Endothelial cell of hepatic sinusoid (primary cell): ENCODE measurements around the gene B3GALT5.
"Not testable (repeated sequence)": the region's sequence is repeated elsewhere in the genome, so short reads cannot be mapped to it uniquely, and the experiment has no call there.

ENCODE experiments used
- in situ Hi-C: cut with HindIII; loops from 2 replicates; pipeline ENCODE4 v1.10.0; 2017; ENCODE audit warnings: low sequenced_read_pairs

B3GALT5 gene, protein sequence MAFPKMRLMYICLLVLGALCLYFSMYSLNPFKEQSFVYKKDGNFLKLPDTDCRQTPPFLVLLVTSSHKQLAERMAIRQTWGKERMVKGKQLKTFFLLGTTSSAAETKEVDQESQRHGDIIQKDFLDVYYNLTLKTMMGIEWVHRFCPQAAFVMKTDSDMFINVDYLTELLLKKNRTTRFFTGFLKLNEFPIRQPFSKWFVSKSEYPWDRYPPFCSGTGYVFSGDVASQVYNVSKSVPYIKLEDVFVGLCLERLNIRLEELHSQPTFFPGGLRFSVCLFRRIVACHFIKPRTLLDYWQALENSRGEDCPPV

DNA sequence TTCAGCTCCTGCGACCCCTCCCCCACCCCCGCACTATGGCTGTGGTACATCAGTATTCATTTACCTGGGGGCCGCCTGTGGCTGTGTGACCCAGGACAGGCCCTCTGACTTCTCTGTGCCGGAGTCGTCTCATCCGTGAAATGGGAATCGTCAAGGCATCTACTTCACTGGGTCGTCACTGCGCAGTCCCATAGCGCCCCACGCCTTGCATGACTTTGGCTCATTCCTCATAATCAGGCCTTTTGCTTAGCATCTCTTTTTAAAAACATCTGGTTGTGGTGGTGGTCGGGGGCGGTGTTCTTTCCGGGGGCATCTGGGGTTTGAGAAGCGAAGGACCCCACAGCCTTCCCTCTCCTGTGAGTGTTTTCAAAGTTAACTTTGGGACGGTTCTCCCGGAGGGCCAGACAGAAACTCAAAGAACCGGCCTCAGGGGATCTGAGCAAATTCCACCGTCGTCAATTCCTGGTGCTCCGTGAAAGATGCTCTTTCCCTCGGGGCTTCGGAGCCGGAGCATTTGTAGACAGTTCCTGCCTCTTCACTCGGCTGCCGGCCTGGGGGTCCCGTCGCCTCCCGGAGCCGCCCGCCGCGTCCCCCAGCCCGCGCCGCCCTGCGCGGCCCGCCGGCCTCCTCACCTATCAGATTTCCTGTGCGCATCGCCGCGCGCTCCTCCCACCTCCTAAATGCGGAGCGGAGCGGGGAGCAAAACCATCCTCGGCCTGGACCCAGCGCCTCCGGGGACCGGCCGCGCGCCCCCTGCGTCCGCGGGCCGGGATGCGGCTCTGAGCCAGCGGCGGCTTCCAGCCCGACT is at the start of gene B3GALT5:
TSS of gene B3GALT5 (plus strand) at position 708 of the 808 bp plus-strand sequence. CDS start 47,620 bp downstream, outside the sequence.
- in situ Hi-C loops, result no loop called here

DNA sequence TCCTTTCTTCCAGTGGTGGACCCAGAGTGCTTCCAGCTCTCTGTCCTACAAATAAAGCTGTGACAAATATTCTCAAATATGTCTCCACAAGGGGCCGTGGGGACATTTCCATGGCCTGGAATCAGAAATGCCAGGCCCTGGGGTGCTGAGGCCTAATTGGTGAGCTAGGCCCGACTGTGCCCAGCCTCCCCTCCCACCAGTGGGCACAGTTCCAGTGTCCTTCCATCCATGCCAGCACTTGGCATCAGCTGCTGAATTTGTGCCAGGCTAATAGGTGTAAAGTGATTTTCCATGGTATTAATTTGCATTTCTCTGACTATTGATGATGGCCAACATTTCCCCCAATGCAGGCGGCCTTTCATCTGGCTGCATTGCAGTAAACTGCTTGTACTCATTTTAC is 48.5 kb upstream of the B3GALT5 start:
- in situ Hi-C loops, result no loop called here

DNA sequence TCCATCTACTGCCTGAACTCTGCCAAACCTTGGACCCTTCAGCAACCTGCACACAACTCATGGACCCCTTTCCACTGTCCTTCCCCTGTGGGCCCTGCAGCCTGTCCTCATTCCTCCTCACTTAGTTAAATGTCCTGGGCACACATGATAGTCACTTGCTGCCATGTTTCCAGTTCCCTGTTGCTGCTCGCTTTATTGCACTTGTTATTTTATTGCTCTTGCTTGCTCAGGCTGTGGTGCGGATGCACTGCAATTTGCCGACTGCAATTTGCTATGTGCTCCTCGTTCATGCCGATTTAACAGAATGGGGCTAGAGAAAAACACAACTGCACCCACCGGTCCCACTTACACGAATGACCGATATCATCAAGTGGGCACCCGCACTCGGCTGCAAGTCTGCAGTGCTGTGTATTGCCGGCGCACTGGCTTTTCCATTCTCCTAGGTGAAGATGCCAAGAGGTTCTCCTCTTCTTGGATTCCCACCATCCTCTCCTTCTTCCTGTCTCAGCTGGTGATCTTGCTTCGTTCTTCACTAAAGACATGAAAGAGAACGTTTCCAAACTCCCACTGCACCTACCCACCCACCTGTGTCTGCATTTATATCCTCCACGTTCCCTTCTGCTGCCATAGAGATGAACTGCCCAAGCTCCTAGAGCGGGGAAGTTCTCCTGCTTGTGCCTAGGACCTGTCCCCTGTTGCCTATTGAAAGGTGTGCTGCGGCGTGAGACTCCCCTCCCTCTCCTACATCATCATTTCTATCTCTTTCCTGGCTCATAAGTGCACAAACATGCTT is 45.4 kb upstream of the B3GALT5 start:
- in situ Hi-C loops, result no loop called here

DNA sequence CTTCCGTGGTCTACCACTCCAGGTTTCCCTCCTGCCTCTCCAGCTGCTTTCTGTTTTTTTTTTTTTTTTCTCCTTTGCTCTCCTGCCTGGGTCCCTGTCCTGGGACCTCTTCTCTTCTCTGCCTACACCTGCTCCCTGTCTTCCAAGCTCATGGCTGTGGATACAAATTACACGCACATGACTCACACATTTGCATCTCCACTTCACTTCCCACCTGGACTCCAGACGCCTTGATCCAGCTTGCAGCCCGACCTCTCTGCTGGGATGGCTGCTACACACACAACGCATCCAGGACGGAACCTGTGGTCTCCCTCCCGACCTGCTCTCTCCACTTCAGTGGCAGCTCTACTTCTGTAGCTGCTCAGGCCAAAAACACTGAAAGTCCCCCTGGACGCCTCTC is 44.4 kb upstream of the B3GALT5 start:
- in situ Hi-C loops, result no loop called here

DNA sequence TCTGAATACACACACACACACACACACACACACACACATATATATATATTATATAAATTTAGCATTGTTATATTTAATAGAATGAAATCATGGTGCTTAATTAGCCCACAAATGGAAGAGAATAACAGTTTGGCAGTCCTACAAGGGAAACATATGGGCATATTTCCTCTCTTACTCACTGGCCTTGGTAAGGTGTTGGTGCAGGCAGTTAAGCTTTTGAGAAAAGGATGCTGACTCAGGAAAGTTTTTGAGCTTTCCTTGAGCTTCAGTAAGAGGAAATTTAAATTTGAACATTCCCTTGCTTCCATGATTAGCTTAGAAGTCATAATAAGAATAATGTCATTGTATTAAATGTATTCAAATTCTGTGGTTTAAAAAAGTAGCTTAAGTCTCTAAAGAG is 37.0 kb upstream of the B3GALT5 start:
- in situ Hi-C loops, result no loop called here

DNA sequence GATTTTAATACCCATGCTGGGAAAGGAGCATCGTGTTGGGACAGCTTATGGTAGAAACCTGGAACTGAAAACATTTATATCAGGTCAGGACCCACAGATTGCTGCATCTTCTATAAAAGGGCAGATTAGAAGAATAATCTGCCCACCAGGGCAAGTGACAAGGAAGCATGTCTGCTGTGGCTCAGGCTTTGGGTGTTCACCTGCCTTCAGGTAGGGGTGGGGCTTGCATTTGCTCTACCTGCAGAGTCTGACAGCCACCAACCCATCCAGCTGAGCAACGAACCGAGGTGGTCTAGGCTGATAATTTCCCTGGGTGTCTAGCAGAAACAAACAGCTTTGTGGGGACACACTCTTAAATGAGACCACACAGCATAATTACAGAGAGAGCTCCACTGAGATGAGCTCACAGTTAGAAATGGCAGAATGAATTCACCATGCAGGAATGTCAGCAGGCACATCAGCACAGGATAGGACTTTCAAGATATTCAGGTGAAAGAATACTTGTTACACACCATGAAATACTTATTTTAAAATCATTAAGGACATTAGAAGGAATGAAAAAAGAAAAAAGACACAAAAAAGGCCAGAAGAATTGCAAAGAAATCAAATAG is 36.1 kb upstream of the B3GALT5 start:
- in situ Hi-C loops, result no loop called here

DNA sequence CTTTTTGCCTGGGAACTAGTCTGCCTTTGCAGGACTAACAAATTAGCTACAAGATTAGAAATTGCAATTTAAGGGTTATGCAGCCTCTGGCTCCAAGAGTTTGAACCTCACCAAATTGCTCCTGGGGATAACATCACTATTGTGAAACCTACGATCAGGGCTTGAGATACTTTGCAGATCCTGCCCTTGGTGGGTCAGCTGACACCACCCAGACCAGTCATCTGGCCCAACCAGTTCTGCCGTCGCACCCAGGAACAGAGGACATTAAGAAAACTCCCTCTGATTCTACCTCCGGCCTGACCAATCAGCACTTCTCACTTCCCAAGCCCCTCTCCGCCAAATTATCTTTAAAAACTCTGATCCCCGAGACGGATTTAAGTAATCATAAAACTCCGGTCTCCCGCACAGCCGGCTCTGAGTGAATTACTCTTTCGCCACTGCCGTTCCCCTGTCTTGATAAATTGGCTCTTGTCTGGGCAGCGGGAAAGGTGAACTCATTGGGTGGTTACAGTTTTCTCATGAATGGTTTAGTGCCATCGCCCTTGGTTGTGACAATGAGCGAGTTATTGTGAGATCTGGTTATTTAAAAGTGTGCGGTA is 32.9 kb upstream of the B3GALT5 start:
- in situ Hi-C loops, result no loop called here

DNA sequence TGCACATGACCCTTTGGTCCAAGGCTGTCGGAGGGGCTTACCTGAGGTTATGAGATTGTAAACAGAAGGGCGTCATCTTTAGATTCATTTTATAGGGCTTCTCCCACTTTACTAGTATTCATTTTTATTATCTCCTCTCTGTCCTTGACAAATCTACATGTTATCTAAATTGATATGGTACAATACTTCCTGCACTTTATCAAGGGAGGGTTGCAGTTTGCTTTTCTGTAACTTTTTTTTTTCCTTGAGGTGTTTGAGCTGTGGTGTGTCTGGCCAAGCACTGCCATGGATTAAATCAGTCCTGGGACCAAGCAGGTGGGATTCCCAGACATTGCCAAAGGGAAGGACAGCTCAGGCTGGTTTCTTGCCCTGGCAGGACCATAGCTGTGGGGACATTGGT is 32.0 kb upstream of the B3GALT5 start:
- in situ Hi-C loops, result no loop called here

DNA sequence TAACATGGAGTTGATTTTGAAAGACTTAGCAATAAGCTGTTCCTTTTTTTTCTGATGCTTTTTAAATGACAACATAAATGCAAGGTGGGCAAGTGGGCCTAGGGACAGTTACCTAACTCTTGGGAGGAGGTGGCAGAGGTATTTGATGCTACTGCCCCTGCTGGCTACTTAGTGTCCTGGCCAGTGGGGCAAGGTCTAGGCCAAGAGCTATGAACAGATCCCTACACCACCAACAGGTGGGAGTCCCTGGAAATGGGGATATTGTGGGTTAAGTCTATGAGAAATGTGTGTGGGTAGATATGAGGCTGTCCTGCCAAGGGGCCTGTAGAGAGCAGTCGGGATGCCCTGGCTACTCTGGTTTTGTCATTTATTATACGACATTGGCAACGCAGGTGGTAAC is 31.3 kb upstream of the B3GALT5 start:
- in situ Hi-C loops, result no loop called here

DNA sequence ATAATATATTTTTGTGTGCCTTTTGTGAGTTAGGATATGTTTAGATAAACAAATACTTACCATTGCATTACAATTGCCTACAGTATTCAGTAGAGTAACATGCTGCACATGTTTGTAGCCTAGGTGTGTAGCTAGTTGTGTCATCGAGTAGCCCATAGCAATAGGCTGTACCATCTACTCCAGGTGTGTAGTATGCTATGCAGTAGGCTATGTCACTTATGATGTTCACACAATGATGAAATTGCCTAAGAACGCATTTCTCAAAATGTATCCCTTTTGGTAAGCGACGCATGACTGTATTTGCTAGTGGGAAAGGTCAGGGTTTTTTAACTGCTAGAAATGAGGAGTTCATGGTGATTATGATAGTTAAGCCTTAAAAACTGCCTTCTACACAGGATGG is 30.0 kb upstream of the B3GALT5 start:
- in situ Hi-C loops, result no loop called here

DNA sequence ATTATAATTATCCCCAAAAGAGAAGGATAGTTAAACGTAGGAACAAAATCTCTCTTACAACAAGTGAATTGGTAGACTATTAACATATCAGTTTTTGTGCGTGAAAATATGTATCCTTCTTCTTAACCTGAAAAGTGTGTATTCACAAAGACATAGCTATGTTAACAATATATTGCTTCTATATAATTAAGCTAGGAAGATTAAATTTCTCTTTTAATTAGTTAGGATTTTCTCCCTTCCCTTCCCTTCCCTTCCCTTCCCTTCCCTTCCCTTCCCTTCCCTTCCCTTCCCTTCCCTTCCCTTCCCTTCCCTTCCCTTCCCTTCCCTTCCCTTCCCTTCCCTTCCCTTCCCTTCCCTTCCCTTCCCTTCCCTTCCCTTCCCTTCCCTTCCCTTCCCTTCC is 29.2 kb upstream of the B3GALT5 start:
- in situ Hi-C loops, result not testable (repeated sequence)

DNA sequence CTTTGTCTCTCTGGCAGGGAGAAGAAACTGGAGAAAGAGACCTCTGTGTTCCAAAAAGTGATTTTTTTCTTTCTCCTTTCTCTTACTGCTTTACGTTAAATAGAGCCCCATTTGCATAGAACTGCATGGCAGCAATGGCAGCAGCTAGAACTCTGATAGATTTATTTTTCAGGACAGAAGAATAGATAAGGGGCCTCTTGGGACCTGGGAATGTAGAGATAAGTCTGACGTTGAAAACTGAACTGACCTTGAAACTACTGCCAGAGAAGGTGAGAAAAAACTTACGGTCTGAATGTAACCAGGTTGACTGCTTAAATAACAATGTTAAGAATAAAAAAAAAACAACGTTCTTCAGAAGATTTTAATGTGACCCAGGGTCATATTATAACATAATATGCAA is 25.4 kb upstream of the B3GALT5 start:
- in situ Hi-C loops, result no loop called here

DNA sequence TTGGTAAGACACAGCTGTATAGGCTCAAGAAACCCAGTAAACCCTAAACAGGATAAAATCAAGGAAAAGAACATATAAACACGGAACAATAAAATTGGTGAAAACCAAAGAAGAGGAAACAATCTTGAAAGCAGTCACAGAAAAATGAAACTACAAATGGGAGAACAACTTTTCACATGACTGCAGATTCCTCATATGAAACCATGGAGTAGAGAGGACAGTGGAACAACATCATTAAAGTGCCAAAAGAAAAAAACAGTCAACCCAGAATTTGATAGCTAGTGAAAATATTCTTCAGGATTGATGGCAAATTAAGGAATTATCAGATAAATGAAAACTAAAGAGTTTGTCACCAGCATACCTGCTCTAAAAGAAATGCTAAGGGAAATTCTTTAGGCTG is 23.9 kb upstream of the B3GALT5 start:
- in situ Hi-C loops, result no loop called here

DNA sequence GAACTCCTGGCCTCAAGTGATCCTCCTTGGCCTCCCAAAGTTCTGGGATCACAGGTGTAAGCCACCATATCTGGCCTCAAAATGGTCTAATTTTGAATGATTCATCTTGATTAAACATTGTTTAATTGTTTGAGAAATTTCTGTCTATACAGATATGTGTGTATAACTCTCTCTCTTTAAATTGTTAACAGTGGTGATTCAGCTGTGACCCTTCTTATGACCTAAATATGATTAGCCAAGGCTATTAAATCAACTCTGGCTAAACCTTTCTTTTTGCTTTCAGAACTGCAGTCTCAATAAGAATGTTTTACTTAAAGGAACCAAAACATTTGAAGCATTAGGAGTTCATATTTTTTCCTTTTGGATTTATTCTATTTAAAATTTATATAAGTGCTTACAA is 19.2 kb upstream of the B3GALT5 start:
- in situ Hi-C loops, result no loop called here

DNA sequence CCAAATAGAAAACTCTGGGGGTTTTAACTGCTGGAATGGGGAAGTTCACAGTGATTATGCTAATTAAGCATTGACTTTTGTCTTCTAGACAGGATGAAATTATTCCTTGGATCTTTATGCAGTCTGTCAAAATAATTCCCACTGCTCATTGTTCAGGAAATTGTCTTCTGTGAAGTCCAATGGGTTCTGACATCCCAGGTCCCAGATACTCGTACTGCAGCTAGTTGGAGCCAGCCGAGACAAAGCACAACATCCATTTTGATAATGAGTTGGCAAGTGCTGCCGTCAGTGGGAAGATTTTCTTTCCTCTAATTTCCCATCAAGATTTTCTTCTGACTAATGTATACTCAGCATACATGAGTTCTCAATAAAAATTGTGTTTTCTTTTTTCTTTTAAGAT is 17.3 kb upstream of the B3GALT5 start:
- in situ Hi-C loops, result no loop called here

DNA sequence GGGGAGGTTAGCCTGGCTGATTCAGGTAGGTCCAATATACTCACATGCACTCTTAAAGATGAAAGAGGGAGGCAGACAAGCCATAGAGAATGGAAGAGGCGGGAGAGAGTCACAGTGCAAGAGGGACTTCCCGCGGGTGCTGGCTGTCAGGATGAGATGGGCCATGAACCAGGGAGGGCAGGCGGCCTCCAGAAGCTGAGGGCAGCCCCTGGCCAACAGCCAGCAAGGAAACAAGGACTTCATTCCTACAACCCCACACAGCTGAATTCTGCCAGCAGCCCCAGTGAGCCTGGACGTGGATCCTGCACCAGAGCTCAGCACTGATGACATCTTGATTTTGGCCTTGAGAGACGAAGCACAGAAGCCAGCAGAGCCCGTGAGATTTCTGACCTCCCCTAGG is 15.1 kb upstream of the B3GALT5 start:
- in situ Hi-C loops, result no loop called here

DNA sequence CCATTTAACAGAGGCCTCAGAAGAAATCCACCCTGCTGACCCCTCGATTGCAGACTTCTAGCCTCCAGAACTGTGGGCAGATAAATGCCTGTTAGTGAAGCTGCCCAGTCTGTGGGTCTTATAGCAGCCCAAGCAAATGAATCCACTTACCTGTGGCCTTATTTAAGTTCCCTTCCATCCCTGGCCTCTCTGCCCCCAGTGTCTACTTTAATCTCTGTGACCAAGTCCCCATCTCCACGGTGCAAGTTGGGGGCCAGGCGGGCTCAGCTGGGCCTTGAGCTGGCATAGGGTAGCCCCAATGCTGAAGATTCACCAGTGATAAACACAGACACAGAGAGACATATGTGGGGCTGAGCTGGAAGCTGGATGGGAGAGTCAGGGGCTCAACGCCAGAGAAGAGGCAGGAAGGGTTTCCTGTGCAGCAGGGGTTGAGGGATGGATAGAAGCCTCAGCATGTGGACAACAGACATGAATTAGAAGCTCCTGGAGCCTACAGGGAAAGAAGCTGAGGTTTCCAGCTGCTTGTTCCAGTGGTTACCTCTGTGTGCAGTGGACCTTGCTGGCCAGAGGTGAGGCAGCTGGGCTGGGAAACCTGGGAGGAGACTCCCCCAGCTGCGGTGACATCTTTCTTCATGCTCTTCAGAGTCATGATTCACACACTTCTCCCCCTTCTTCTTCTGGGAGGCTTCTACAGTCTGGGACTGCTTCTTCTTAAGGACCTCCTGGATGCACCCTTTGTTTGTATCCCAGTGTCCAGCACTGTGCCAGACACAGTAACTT is 13.4 kb upstream of the B3GALT5 start:
- in situ Hi-C loops, result no loop called here

DNA sequence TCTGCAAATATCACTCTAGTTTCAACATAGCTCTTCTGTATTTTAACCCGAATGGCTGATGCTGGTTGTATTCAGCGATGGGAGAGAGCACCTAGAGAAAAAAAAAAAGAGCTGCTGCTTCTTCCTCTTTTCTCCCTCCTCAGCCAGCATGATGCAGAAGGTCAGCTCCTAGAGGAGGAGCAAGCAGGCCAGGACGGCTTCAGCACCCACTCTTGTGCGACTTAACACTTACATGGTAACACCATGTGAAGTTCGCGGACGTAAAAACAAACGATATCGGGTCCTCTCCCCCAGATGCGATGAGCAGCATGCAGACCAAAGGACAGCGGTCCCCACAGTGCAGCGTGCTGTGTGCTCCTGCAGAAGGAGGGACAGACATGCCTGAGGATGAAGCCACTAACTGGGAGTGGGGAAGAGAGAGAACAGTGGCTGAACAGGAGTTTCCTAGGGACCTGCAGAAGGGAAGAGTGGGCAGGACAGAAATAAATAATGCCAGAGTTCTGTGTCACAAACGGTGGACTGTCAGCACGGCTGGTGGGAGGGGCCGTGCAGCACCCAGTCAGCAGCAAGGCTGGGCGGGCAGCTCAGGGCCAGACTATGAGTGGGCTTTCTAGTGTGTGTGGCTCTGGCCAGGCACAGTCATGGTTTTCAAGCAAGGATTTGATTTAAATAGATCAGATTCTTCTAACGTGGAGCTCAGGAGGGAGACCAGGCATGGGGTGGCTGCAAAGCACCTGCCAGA is 11.4 kb upstream of the B3GALT5 start:
- in situ Hi-C loops, result no loop called here

DNA sequence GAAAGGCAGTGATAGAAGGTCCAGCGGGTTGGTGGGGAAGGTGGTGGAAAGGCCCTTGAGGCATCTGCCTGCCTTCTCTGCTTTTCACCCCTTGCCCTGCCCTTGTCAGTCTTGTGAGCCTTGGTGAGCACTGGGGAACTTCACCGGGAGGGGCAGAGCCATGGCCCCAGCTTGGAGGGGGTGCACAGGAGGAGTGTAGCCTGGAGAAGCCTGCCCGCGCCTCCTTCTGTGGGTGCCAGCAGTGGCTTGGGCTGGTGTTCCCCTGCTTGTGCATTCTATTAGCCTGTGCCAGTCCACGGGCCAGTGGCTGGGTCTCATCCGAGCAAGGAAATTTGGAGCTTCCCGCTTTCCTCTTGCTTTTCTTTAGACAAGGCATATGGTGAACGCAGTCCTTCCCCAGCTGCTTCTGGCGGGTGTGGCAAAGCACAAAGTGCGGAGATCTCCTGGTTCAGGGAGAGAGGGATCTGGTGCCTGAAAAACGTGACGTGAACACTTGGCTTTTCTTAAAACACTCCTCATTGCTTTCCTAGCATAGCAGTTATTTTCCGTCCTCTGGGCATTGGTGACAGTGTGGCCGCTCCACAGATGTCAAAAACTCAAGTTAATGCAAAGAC is 10.6 kb upstream of the B3GALT5 start:
- in situ Hi-C loops, result no loop called here
